ENCODE results near the gene BMP7. TPM values are rescaled to one million over a fixed set of nuclear protein-coding genes. Genes with fewer than 3 reads are reported as not detected.

Gene BMP7
- total RNA-seq, 1 experiment from 2014 or later = 7.5 TPM

DNA sequence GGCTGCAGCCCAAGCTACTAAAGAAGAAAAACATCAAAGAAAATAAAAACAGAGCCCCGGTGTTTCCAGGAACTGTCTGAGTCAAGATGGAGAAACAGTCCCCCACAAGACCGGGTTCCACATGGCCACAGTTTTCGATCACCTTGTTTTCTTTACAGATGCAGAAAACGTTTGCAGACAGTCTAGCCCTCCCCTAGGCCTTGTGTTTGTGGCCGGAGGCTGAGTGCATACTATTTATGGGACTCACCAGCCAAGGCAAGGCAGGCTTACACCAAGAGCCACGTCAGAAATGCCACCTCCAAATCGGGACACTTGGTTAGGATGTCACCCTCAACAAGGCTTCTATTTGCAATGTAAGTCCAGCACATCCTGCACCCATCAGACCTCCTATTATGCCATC, 97.3 kb downstream of the BMP7 start:
- no TSS peak for BruUV-seq (replicated peaks)
- POLR2A ChIA-PET (ENCODE audit: low non-redundant PET) = no interaction called here

DNA sequence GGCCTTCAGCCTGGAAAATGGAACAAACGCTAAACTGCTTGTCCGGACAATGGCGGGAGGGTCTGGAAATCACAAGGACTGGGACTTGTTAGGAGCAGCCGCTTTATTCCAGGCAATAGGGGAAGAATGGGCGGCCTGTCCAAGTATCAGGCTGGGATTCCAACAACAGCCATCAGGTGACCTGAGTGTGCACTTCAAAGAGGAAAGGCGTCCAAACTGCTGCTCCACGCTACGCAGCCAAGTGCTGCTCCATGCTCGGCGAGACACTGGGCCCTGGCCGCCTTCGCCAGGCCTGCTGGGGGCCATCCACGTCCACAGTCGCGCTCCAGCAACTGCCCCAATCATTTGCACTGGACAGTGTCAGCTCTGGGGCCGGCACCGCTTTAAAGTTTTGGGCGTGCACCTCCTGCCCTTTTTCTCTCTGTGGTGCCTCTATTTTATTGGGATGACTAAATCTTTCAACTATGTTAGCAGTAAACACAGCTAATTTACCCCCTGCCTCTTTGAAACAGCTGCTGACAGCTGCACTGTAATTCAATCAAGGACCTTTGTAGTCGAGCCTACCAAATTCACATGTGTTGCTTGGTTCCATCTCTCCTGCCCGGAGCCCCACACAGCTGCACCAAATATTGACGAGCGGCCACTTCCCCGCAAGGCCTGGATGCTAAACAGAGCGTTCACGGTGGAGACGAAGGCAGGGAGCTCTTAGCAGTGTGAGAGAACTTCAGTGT, 98.3 kb downstream of the BMP7 start:
- TF ChIP-seq EZH2 (IDR thresholded peaks at IDR 0.05; ENCODE audit: borderline replicate concordance, low read depth, low read length, poor library complexity, severe bottlenecking) = no peak
- TF ChIP-seq, protein P1, sequence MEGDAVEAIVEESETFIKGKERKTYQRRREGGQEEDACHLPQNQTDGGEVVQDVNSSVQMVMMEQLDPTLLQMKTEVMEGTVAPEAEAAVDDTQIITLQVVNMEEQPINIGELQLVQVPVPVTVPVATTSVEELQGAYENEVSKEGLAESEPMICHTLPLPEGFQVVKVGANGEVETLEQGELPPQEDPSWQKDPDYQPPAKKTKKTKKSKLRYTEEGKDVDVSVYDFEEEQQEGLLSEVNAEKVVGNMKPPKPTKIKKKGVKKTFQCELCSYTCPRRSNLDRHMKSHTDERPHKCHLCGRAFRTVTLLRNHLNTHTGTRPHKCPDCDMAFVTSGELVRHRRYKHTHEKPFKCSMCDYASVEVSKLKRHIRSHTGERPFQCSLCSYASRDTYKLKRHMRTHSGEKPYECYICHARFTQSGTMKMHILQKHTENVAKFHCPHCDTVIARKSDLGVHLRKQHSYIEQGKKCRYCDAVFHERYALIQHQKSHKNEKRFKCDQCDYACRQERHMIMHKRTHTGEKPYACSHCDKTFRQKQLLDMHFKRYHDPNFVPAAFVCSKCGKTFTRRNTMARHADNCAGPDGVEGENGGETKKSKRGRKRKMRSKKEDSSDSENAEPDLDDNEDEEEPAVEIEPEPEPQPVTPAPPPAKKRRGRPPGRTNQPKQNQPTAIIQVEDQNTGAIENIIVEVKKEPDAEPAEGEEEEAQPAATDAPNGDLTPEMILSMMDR (conservative IDR thresholded peaks at IDR 0.05; ENCODE audit: low read depth, low read length) = no peak
- H3K9me3 ChIP-seq (ENCODE audit: low read depth, low read length, poor library complexity, severe bottlenecking) = no peaks in the 10 kb centered on the region
- H3K27ac ChIP-seq (ENCODE audit: low read depth, low read length, poor library complexity, severe bottlenecking) = no peak overlapping the region
- BruUV-seq (replicated peaks) = no TSS peak
- POLR2A ChIA-PET (ENCODE audit: low non-redundant PET) = no interaction called here
- no peaks in the 10 kb centered on the region for H3K27me3 ChIP-seq (replicated peaks; ENCODE audit: insufficient read depth, low read depth, low read length, poor library complexity)
- intact Hi-C loops (cut with micrococcal nuclease; ENCODE audit: unreplicated experiment) = no loop called here
- H3K4me1 ChIP-seq (ENCODE audit: insufficient read depth, low read length, poor library complexity, severe bottlenecking) = no peaks in the 10 kb centered on the region
- DNase-seq (ENCODE audit: low spot score) = peak; percentile 43
- no peak overlapping the region for H3K4me3 ChIP-seq (ENCODE audit: low read depth, low read length, poor library complexity, severe bottlenecking)
- CTCF ChIA-PET = no interaction called here
- no peaks in the 10 kb centered on the region for H3K36me3 ChIP-seq (ENCODE audit: insufficient read depth, low read length, poor library complexity, severe bottlenecking)

More for the DNA sequence above, 97.3 kb downstream of the BMP7 start:
- no peak for DNase-seq (ENCODE audit: low spot score)
- H3K9me3 ChIP-seq (ENCODE audit: low read depth, low read length, poor library complexity, severe bottlenecking) = no peaks in the 10 kb centered on the region
- H3K36me3 ChIP-seq (ENCODE audit: insufficient read depth, low read length, poor library complexity, severe bottlenecking) = no peaks in the 10 kb centered on the region
- H3K27me3 ChIP-seq (replicated peaks; ENCODE audit: insufficient read depth, low read depth, low read length, poor library complexity) = no peaks in the 10 kb centered on the region
- H3K4me3 ChIP-seq (ENCODE audit: low read depth, low read length, poor library complexity, severe bottlenecking) = no peak overlapping the region
- TF ChIP-seq EZH2 (IDR thresholded peaks at IDR 0.05; ENCODE audit: borderline replicate concordance, low read depth, low read length, poor library complexity, severe bottlenecking) = no peak
- TF ChIP-seq, protein P1 (conservative IDR thresholded peaks at IDR 0.05; ENCODE audit: low read depth, low read length) = no peak
- no peak overlapping the region for H3K27ac ChIP-seq (ENCODE audit: low read depth, low read length, poor library complexity, severe bottlenecking)
- no peaks in the 10 kb centered on the region for H3K4me1 ChIP-seq (ENCODE audit: insufficient read depth, low read length, poor library complexity, severe bottlenecking)
- intact Hi-C loops (cut with micrococcal nuclease; ENCODE audit: unreplicated experiment) = no loop called here
- CTCF ChIA-PET = no interaction called here

GRCh38 chr20:57167292-57167655, 99.2 kb downstream of the BMP7 start:
- CTCF ChIA-PET = no interaction called here
- no TSS peak for BruUV-seq (replicated peaks)
- POLR2A ChIA-PET (ENCODE audit: low non-redundant PET) = no interaction called here

More at GRCh38 chr20:57167292-57167655, 99.2 kb downstream of the BMP7 start:
- Histone ChIP-seq H3K4me3 (ENCODE audit: low read depth, low read length, poor library complexity, severe bottlenecking) (no peak overlapping the region), H3K4me1 (ENCODE audit: insufficient read depth, low read length, poor library complexity, severe bottlenecking) (no peaks in the 10 kb centered on the region), H3K9me3 (ENCODE audit: low read depth, low read length, poor library complexity, severe bottlenecking) (no peaks in the 10 kb centered on the region), H3K36me3 (ENCODE audit: insufficient read depth, low read length, poor library complexity, severe bottlenecking) (no peaks in the 10 kb centered on the region), H3K27ac (ENCODE audit: low read depth, low read length, poor library complexity, severe bottlenecking) (no peak overlapping the region), H3K27me3 (replicated peaks; ENCODE audit: insufficient read depth, low read depth, low read length, poor library complexity) (no peaks in the 10 kb centered on the region)
- intact Hi-C loops (cut with micrococcal nuclease; ENCODE audit: unreplicated experiment) = no loop called here
- TF ChIP-seq EZH2 (IDR thresholded peaks at IDR 0.05; ENCODE audit: borderline replicate concordance, low read depth, low read length, poor library complexity, severe bottlenecking) = no peak
- TF ChIP-seq, protein P1 (conservative IDR thresholded peaks at IDR 0.05; ENCODE audit: low read depth, low read length) = no peak
- DNase-seq (ENCODE audit: low spot score) = no peak

Data from A673 (cell line).